ENCODE results near the gene TEAD4.

TEAD4 gene

GRCh38 chr12:2923057-2923456 is 36.1 kb upstream of the TEAD4 start:
- TF ChIP-seq EZH2 (IDR thresholded peaks at IDR 0.05; ENCODE audit: borderline replicate concordance, low read depth, low read length, severe bottlenecking) (no peak), CTCF (IDR thresholded peaks at IDR 0.05; ENCODE audit: borderline replicate concordance, extremely low read depth, low read length, poor library complexity, severe bottlenecking) (no peak)
- Histone ChIP-seq H3K27me3 (ENCODE audit: insufficient read depth, low read length, poor library complexity) (no peaks in the 10 kb centered on the region), H3K36me3 (ENCODE audit: insufficient read depth, low read length) (peaks cover 39% of the 10 kb centered on the region), H2AFZ (ENCODE audit: low read depth, low read length) (no peak overlapping the region), H3K79me2 (ENCODE audit: insufficient read depth, low read length) (no peaks in the 10 kb centered on the region), H3K9me3 (ENCODE audit: insufficient read depth, low read length, severe bottlenecking) (no peaks in the 10 kb centered on the region), H4K20me1 (ENCODE audit: insufficient read depth, low read length) (no peaks in the 10 kb centered on the region), H3K4me2 (ENCODE audit: insufficient read depth, low read length) (no peak overlapping the region), H3K4me1 (ENCODE audit: insufficient read depth, low read length) (no peaks in the 10 kb centered on the region), H3K9ac (ENCODE audit: low read depth, low read length) (no peak overlapping the region), H3K27ac (ENCODE audit: low read length) (no peak overlapping the region), H3K4me3 (ENCODE audit: low read depth in 1 of 2, low read length in 2 of 2) (no peak overlapping the region)
- DNase-seq (no peak), ATAC-seq (ENCODE audit: insufficient read depth, low read depth) (no peak)

- no peak overlapping the region for H3K4me3 ChIP-seq (ENCODE audit: low read depth in 1 of 2, low read length in 2 of 2)
- H3K9ac ChIP-seq (ENCODE audit: low read depth, low read length), result no peak overlapping the region
- no peaks in the 10 kb centered on the region for H4K20me1 ChIP-seq (ENCODE audit: insufficient read depth, low read length)
- peaks cover 39% of the 10 kb centered on the region for H3K36me3 ChIP-seq (ENCODE audit: insufficient read depth, low read length)
- H3K27ac ChIP-seq (ENCODE audit: low read length), result no peak overlapping the region
- H3K79me2 ChIP-seq (ENCODE audit: insufficient read depth, low read length), result no peaks in the 10 kb centered on the region
- H3K4me1 ChIP-seq (ENCODE audit: insufficient read depth, low read length), result no peaks in the 10 kb centered on the region
- TF ChIP-seq CTCF (IDR thresholded peaks at IDR 0.05; ENCODE audit: borderline replicate concordance, extremely low read depth, low read length, poor library complexity, severe bottlenecking) (no peak), EZH2 (IDR thresholded peaks at IDR 0.05; ENCODE audit: borderline replicate concordance, low read depth, low read length, severe bottlenecking) (no peak)
- no peak overlapping the region for H3K4me2 ChIP-seq (ENCODE audit: insufficient read depth, low read length)
- ATAC-seq (ENCODE audit: insufficient read depth, low read depth), result no peak
- DNase-seq, result no peak
- H3K27me3 ChIP-seq (ENCODE audit: insufficient read depth, low read length, poor library complexity), result no peaks in the 10 kb centered on the region
- H3K9me3 ChIP-seq (ENCODE audit: insufficient read depth, low read length, severe bottlenecking), result no peaks in the 10 kb centered on the region
- no peak overlapping the region for H2AFZ ChIP-seq (ENCODE audit: low read depth, low read length)
These were observed 35.2 kb upstream of the TEAD4 start for GRCh38 chr12:2924019-2924418.

GRCh38 chr12:2925322-2925995 is 33.7 kb upstream of the TEAD4 start:
- H3K4me1 ChIP-seq (ENCODE audit: insufficient read depth, low read length), result no peaks in the 10 kb centered on the region
- peaks cover 43% of the 10 kb centered on the region for H3K36me3 ChIP-seq (ENCODE audit: insufficient read depth, low read length)
- no peak for DNase-seq
- no peaks in the 10 kb centered on the region for H3K27me3 ChIP-seq (ENCODE audit: insufficient read depth, low read length, poor library complexity)
- ATAC-seq (ENCODE audit: insufficient read depth, low read depth), result no peak
- H3K27ac ChIP-seq (ENCODE audit: low read length), result no peak overlapping the region
- H3K4me3 ChIP-seq (ENCODE audit: low read depth in 1 of 2, low read length in 2 of 2), result no peak overlapping the region
- H2AFZ ChIP-seq (ENCODE audit: low read depth, low read length), result no peak overlapping the region
- H3K9ac ChIP-seq (ENCODE audit: low read depth, low read length), result no peak overlapping the region
- H4K20me1 ChIP-seq (ENCODE audit: insufficient read depth, low read length), result no peaks in the 10 kb centered on the region
- no peaks in the 10 kb centered on the region for H3K79me2 ChIP-seq (ENCODE audit: insufficient read depth, low read length)
- no peaks in the 10 kb centered on the region for H3K9me3 ChIP-seq (ENCODE audit: insufficient read depth, low read length, severe bottlenecking)
- TF ChIP-seq CTCF (IDR thresholded peaks at IDR 0.05; ENCODE audit: borderline replicate concordance, extremely low read depth, low read length, poor library complexity, severe bottlenecking) (no peak), EZH2 (IDR thresholded peaks at IDR 0.05; ENCODE audit: borderline replicate concordance, low read depth, low read length, severe bottlenecking) (no peak)
- H3K4me2 ChIP-seq (ENCODE audit: insufficient read depth, low read length), result no peak overlapping the region
